ENCODE data around the gene HBEGF.

DNA sequence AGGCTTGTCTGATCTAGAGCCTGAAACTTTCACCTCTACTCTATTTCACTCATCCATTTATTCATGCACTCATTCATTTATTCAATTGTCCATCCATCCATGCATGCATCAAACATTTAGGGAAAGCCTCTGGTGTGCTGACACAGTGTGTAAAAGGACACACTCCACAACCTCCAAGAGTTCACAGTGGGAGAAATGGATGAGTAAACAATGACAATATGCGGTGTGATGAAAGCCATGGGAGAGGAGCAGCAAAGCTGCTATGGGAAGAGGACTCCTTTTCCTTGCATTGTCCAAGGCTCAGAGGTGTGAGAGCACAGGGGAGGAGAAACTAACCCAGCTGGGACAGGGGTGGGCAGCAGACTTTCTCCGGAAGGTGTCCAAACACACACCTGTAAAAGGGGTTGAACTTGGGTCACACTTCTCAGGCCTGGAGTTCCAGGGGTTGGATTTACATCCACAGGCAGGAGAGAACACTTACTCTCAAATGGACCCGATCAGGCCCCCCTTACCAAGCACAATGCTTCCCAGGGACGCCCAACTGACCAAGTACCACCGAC, 22.3 kb downstream of the HBEGF start:
- TF ChIP-seq CTCF (IDR thresholded peaks at IDR 0.05) (no peak), POLR2AphosphoS5 (IDR thresholded peaks at IDR 0.05) (no peak)
